ENCODE results near the gene SMAD2. TPM values are rescaled to one million over a fixed set of nuclear protein-coding genes. Genes with fewer than 3 reads are reported as not detected.

SMAD2 gene
- total RNA-seq, 2 experiments from 2014 or later, result 215 to 222 TPM

GRCh38 chr18:47929681-47930198, 719 bp downstream of the SMAD2 start:
- ChIA-PET POLR2A (interaction anchor here (0.7 to 2.3 kb wide), 9 partner anchors 12 to 108 kb away, joined by 3 to 13 read pairs (median 5); no protein-coding TSS in a partner anchor), CTCF (interaction anchor here (0.6 to 2.6 kb wide), 4 partner anchors 11 to 147 kb away, joined by 3 to 9 read pairs (median 4); no protein-coding TSS in a partner anchor)
- Mint-ChIP-seq H3K27ac (peak overlapping the region; percentile 96), H3K4me3 (peak overlapping the region; percentile 93), H3K9me3 (no peaks in the 10 kb centered on the region), H3K4me1 (ENCODE audit: low read depth) (peaks cover 49% of the 10 kb centered on the region), H3K27me3 (no peaks in the 10 kb centered on the region), H3K36me3 (peaks cover 22% of the 10 kb centered on the region)
- no peak for DNase-seq
- intact Hi-C loops (cut with micrococcal nuclease), result loop anchor here (2.0 to 10.0 kb wide), 8 partner anchors 37 to 1005 kb away; partner anchors contain the start of gene HDHD2

- Mint-ChIP-seq H3K4me1 (ENCODE audit: low read depth) (peaks cover 57% of the 10 kb centered on the region), H3K9me3 (no peaks in the 10 kb centered on the region), H3K4me3 (peak overlapping the region; percentile 93), H3K27me3 (no peaks in the 10 kb centered on the region), H3K36me3 (peaks cover 22% of the 10 kb centered on the region), H3K27ac (peak overlapping the region; percentile 96)
- peak; percentile 40 for DNase-seq
- intact Hi-C loops (cut with micrococcal nuclease), result loop anchor here (1.0 to 10.0 kb wide), 6 partner anchors 10 to 1006 kb away; no protein-coding TSS in a partner anchor
- POLR2A ChIA-PET, result interaction anchor here (1.0 to 2.0 kb wide), 8 partner anchors 8 to 50 kb away, joined by 4 to 24 read pairs (median 6); no protein-coding TSS in a partner anchor
- CTCF ChIA-PET, result interaction anchor here (0.6 to 2.6 kb wide), 4 partner anchors 10 to 27 kb away, joined by 3 to 9 read pairs (median 4); no protein-coding TSS in a partner anchor
These were observed 2.0 kb downstream of the SMAD2 start for GRCh38 chr18:47928466-47928865.

GRCh38 chr18:47926101-47926850, 4.2 kb downstream of the SMAD2 start:
- no peaks in the 10 kb centered on the region for H3K27me3 Mint-ChIP-seq
- CTCF ChIA-PET, result no interaction called here
- intact Hi-C loops (cut with micrococcal nuclease), result loop anchor here (5.0 to 10.0 kb wide), 3 partner anchors 34 to 1009 kb away; no protein-coding TSS in a partner anchor
- H3K4me3 Mint-ChIP-seq, result peak overlapping the region; percentile 53
- POLR2A ChIA-PET, result interaction anchor here (0.9 to 1.8 kb wide), 4 partner anchors 12 to 25 kb away, joined by 3 to 6 read pairs (median 4); no protein-coding TSS in a partner anchor
- H3K36me3 Mint-ChIP-seq, result peaks cover 29% of the 10 kb centered on the region
- no peaks in the 10 kb centered on the region for H3K9me3 Mint-ChIP-seq
- H3K4me1 Mint-ChIP-seq (ENCODE audit: low read depth), result peaks cover 67% of the 10 kb centered on the region
- no peak for DNase-seq
- H3K27ac Mint-ChIP-seq, result peak overlapping the region; percentile 81

- POLR2A ChIA-PET, result interaction anchor here (1.3 kb wide), 1 partner anchor 8 kb away, joined by 4 read pairs; no protein-coding TSS in a partner anchor
- Mint-ChIP-seq H3K27me3 (no peaks in the 10 kb centered on the region), H3K9me3 (no peaks in the 10 kb centered on the region), H3K36me3 (peaks cover 26% of the 10 kb centered on the region), H3K4me1 (ENCODE audit: low read depth) (peaks cover 90% of the 10 kb centered on the region), H3K4me3 (no peak overlapping the region), H3K27ac (peak overlapping the region; percentile 91)
- DNase-seq, result no peak
- intact Hi-C loops (cut with micrococcal nuclease), result loop anchor here (10.0 kb wide), 3 partner anchors 915 to 1825 kb away; partner anchors contain the start of gene ATP5F1A
- CTCF ChIA-PET, result no interaction called here
These were observed 10.5 kb downstream of the SMAD2 start for GRCh38 chr18:47919916-47920315.

- H3K4me1 Mint-ChIP-seq (ENCODE audit: low read depth), result peaks cover 95% of the 10 kb centered on the region
- no peaks in the 10 kb centered on the region for H3K9me3 Mint-ChIP-seq
- H3K4me3 Mint-ChIP-seq, result peak overlapping the region; percentile 58
- POLR2A ChIA-PET, result interaction anchor here (0.8 to 2.0 kb wide), 5 partner anchors 9 to 207 kb away, joined by 3 to 13 read pairs (median 9); partner anchors contain the start of gene SMAD2
- H3K27me3 Mint-ChIP-seq, result no peaks in the 10 kb centered on the region
- CTCF ChIA-PET, result interaction anchor here (0.9 to 1.5 kb wide), 3 partner anchors 11 to 162 kb away, joined by 3 to 4 read pairs (median 4); no protein-coding TSS in a partner anchor
- H3K36me3 Mint-ChIP-seq, result peaks cover 26% of the 10 kb centered on the region
- peak overlapping the region; percentile 91 for H3K27ac Mint-ChIP-seq
- peak; percentile 24 for DNase-seq
- intact Hi-C loops (cut with micrococcal nuclease), result loop anchor here (1.0 to 10.0 kb wide), 3 partner anchors 10 to 1823 kb away; partner anchors contain the start of gene ATP5F1A
These were observed 12.4 kb downstream of the SMAD2 start for GRCh38 chr18:47917923-47918610.

- intact Hi-C loops (cut with micrococcal nuclease), result loop anchor here (10.0 kb wide), 2 partner anchors 919 to 1821 kb away; partner anchors contain the start of gene ATP5F1A
- DNase-seq, result no peak
- peaks cover 98% of the 10 kb centered on the region for H3K4me1 Mint-ChIP-seq (ENCODE audit: low read depth)
- H3K27me3 Mint-ChIP-seq, result no peaks in the 10 kb centered on the region
- H3K36me3 Mint-ChIP-seq, result peaks cover 21% of the 10 kb centered on the region
- H3K27ac Mint-ChIP-seq, result peak overlapping the region; percentile 57
- ChIA-PET CTCF (no interaction called here), POLR2A (interaction anchor here (1.1 to 2.3 kb wide), 2 partner anchors 10 to 14 kb away, joined by 6 to 11 read pairs; partner anchors contain the start of gene SMAD2)
- no peak overlapping the region for H3K4me3 Mint-ChIP-seq
- no peaks in the 10 kb centered on the region for H3K9me3 Mint-ChIP-seq
These were observed 14.5 kb downstream of the SMAD2 start for GRCh38 chr18:47915930-47916329.

- H3K4me3 Mint-ChIP-seq, result no peak overlapping the region
- H3K9me3 Mint-ChIP-seq, result no peaks in the 10 kb centered on the region
- H3K4me1 Mint-ChIP-seq (ENCODE audit: low read depth), result peaks cover 98% of the 10 kb centered on the region
- ChIA-PET CTCF (interaction anchor here (0.7 kb wide), 1 partner anchor 14 kb away, joined by 3 read pairs; no protein-coding TSS in a partner anchor), POLR2A (interaction anchor here (0.7 to 2.3 kb wide), 4 partner anchors 8 to 15 kb away, joined by 3 to 11 read pairs (median 6); partner anchors contain the start of gene SMAD2)
- H3K36me3 Mint-ChIP-seq, result peaks cover 25% of the 10 kb centered on the region
- no peak for DNase-seq
- peak overlapping the region; percentile 57 for H3K27ac Mint-ChIP-seq
- H3K27me3 Mint-ChIP-seq, result no peaks in the 10 kb centered on the region
- intact Hi-C loops (cut with micrococcal nuclease), result loop anchor here (10.0 kb wide), 2 partner anchors 920 to 1820 kb away; partner anchors contain the start of gene ATP5F1A
These were observed 15.2 kb downstream of the SMAD2 start for GRCh38 chr18:47915229-47915628.

GRCh38 chr18:47912794-47913585, 17.5 kb downstream of the SMAD2 start:
- H3K36me3 Mint-ChIP-seq, result peaks cover 27% of the 10 kb centered on the region
- ChIA-PET CTCF (interaction anchor here (1.0 to 2.0 kb wide), 3 partner anchors 10 to 42 kb away, joined by 3 to 8 read pairs (median 4); no protein-coding TSS in a partner anchor), POLR2A (interaction anchor here (0.9 to 2.7 kb wide), 5 partner anchors 11 to 17 kb away, joined by 3 to 24 read pairs (median 8); partner anchors contain the start of gene SMAD2)
- H3K27me3 Mint-ChIP-seq, result no peaks in the 10 kb centered on the region
- intact Hi-C loops (cut with micrococcal nuclease), result loop anchor here (1.0 to 10.0 kb wide), 6 partner anchors 8 to 1818 kb away; partner anchors contain the start of gene ATP5F1A
- H3K4me3 Mint-ChIP-seq, result peak overlapping the region; percentile 57
- peak; percentile 35 for DNase-seq
- peak overlapping the region; percentile 90 for H3K27ac Mint-ChIP-seq
- H3K4me1 Mint-ChIP-seq (ENCODE audit: low read depth), result peaks cover 98% of the 10 kb centered on the region
- H3K9me3 Mint-ChIP-seq, result no peaks in the 10 kb centered on the region

- peak overlapping the region; percentile 45 for H3K4me3 Mint-ChIP-seq
- intact Hi-C loops (cut with micrococcal nuclease), result loop anchor here (1.0 to 10.0 kb wide), 5 partner anchors 11 to 1818 kb away; partner anchors contain the start of gene ATP5F1A
- peak overlapping the region; percentile 90 for H3K27ac Mint-ChIP-seq
- H3K4me1 Mint-ChIP-seq (ENCODE audit: low read depth), result peaks cover 98% of the 10 kb centered on the region
- CTCF ChIA-PET, result interaction anchor here (1.0 to 2.0 kb wide), 3 partner anchors 10 to 42 kb away, joined by 3 to 8 read pairs (median 4); no protein-coding TSS in a partner anchor
- H3K27me3 Mint-ChIP-seq, result no peaks in the 10 kb centered on the region
- H3K36me3 Mint-ChIP-seq, result peaks cover 34% of the 10 kb centered on the region
- POLR2A ChIA-PET, result interaction anchor here (0.9 to 2.7 kb wide), 4 partner anchors 11 to 18 kb away, joined by 3 to 24 read pairs (median 10); partner anchors contain the start of gene SMAD2
- peak; percentile 51 for DNase-seq
- H3K9me3 Mint-ChIP-seq, result no peaks in the 10 kb centered on the region
These were observed 18.1 kb downstream of the SMAD2 start for GRCh38 chr18:47912343-47912742.

GRCh38 chr18:47911877-47912276, 18.6 kb downstream of the SMAD2 start:
- POLR2A ChIA-PET, result interaction anchor here (0.9 to 2.7 kb wide), 5 partner anchors 10 to 18 kb away, joined by 3 to 24 read pairs (median 8); partner anchors contain the start of gene SMAD2
- peak overlapping the region; percentile 90 for H3K27ac Mint-ChIP-seq
- peaks cover 98% of the 10 kb centered on the region for H3K4me1 Mint-ChIP-seq (ENCODE audit: low read depth)

More at GRCh38 chr18:47911877-47912276, 18.6 kb downstream of the SMAD2 start:
- intact Hi-C loops (cut with micrococcal nuclease), result loop anchor here (1.0 to 10.0 kb wide), 5 partner anchors 11 to 1817 kb away; partner anchors contain the start of gene ATP5F1A
- CTCF ChIA-PET, result interaction anchor here (1.0 to 1.4 kb wide), 2 partner anchors 9 to 19 kb away, joined by 3 to 8 read pairs; no protein-coding TSS in a partner anchor
- Mint-ChIP-seq H3K36me3 (peaks cover 38% of the 10 kb centered on the region), H3K9me3 (peaks cover 4% of the 10 kb centered on the region), H3K27me3 (no peaks in the 10 kb centered on the region), H3K4me3 (peak overlapping the region; percentile 45)
- DNase-seq, result no peak
